Measurements from ENCODE around the gene ASIC3.

DNA sequence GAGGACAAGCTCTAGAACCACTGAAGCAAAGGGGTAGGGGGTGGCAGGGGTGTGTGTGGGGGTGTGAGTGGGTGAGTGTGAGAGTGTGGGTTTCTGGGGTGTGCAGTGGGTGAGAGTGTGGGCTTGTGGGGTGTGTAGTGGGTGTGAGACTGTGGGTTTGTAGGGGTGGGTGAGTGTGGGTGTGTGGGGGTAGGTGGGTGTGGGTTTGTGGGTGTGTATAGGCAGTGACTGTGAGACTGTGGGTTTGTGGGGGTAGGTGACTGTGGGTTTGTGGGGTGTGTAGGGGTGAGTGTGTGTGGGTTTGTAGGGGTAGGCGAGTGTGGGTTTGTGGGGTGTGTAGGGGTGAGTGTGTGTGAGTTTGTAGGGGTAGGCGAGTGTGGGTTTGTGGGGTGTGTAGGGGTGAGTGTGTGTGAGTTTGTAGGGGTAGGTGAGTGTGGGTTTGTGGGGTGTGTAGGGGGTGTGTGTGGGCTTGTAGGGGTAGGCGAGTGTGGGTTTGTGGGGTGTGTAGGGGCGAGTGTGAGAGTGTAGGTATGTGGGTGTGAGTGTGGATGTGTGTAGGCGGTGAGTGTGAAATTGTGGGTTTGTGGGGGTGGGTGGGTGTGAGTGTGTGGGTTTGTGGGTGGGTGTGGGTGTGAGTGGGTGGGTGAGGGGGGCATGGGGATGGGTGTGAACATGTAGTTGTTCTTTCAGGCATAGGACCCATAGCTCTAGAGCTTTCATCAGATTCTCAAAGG, 48.7 kb upstream of the ASIC3 start:
- TF ChIP-seq, protein P1, sequence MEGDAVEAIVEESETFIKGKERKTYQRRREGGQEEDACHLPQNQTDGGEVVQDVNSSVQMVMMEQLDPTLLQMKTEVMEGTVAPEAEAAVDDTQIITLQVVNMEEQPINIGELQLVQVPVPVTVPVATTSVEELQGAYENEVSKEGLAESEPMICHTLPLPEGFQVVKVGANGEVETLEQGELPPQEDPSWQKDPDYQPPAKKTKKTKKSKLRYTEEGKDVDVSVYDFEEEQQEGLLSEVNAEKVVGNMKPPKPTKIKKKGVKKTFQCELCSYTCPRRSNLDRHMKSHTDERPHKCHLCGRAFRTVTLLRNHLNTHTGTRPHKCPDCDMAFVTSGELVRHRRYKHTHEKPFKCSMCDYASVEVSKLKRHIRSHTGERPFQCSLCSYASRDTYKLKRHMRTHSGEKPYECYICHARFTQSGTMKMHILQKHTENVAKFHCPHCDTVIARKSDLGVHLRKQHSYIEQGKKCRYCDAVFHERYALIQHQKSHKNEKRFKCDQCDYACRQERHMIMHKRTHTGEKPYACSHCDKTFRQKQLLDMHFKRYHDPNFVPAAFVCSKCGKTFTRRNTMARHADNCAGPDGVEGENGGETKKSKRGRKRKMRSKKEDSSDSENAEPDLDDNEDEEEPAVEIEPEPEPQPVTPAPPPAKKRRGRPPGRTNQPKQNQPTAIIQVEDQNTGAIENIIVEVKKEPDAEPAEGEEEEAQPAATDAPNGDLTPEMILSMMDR (IDR thresholded peaks at IDR 0.05; ENCODE audit: poor library complexity) = no peak
- no peak for TF ChIP-seq EZH2 (IDR thresholded peaks at IDR 0.05; ENCODE audit: borderline replicate concordance)
- TF ChIP-seq EZH2phosphoT487 (IDR thresholded peaks at IDR 0.05; ENCODE audit: low read depth, severe bottlenecking, unreplicated experiment) = no peak
